PFSK-1 (cell line): Measurements from ENCODE around the gene USP2.

Experiments used
- FOXP2 ChIP-seq: optimal IDR thresholded peaks from 2 replicates; pipeline ENCODE3; 2011; ENCODE audit warnings: borderline replicate concordance, control low read depth, inconsistent platforms; ENCODE audit not compliant: insufficient read depth; ENCODE audit errors: extremely low read length, extremely low read depth
- POLR2AphosphoS5 ChIP-seq: IDR thresholded peaks from 2 replicates; pipeline ENCODE4 v1.6.1; 2012; ENCODE audit warnings: low read depth, mild to moderate bottlenecking, control low read depth, low read length, moderate library complexity
- SIN3A ChIP-seq: IDR thresholded peaks from 2 replicates; pipeline ENCODE4 v1.6.1; 2012; ENCODE audit warnings: mild to moderate bottlenecking, low read length, moderate library complexity, borderline replicate concordance; ENCODE audit not compliant: insufficient read depth
- TAF1 ChIP-seq: IDR thresholded peaks from 2 replicates; pipeline ENCODE4 v1.6.1; 2012; ENCODE audit warnings: low read length, control low read depth, borderline replicate concordance; ENCODE audit not compliant: insufficient read depth
- TF ChIP-seq, protein P1 (sequence below), 2 experiments: IDR thresholded peaks; 2 replicates each; pipeline versions ENCODE4 v1.6.1 to v1.8.0; 2011 to 2012; ENCODE audit warnings: low read depth in 2 of 2, low read length in 2 of 2, control low read depth in 1 of 2, inconsistent platforms in 1 of 2, mild to moderate bottlenecking in 1 of 2, moderate library complexity in 1 of 2; ENCODE audit not compliant: insufficient read depth in 1 of 2

The USP2 gene

DNA sequence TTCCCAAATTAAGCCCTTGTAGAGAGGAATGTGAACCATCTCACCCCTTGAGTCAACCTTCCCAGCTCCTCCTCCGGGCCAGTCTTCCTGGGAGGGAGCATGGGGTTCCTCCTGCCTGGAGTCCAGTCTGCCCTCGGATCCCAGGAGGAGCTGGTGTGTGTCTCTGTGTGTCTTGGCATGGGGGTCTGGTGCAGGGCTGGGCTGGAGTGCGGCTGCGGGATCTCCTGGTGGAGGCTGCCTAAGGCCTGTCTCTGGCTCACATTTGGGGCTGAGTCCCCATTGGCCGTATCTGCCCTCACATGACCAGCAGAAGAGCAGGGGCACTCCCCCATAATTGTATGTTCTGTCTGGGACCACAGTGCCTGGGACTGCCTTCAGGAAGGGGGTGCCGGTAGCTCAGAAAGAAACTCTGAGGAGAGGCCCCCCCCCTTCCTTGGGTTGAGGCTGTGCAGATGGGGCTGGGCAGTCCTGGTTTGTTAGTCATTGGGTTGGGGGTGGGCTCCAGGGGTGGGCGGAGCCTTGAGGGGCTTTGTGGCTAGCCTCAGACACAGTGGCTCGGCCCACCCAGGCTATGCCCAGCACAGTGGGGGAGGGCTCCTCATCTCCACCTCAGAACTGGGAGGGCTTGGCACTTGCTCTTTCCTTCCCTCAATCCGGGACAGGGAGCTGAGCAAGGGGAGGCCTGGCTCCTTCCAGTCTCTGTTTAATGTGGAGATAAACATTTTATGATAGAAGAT, 43.7 kb downstream of the USP2 start:
- TF ChIP-seq SIN3A (no peak), POLR2AphosphoS5 (0 out of 2 replicates have a peak, but pooled peaks have one; percentile 12)

DNA sequence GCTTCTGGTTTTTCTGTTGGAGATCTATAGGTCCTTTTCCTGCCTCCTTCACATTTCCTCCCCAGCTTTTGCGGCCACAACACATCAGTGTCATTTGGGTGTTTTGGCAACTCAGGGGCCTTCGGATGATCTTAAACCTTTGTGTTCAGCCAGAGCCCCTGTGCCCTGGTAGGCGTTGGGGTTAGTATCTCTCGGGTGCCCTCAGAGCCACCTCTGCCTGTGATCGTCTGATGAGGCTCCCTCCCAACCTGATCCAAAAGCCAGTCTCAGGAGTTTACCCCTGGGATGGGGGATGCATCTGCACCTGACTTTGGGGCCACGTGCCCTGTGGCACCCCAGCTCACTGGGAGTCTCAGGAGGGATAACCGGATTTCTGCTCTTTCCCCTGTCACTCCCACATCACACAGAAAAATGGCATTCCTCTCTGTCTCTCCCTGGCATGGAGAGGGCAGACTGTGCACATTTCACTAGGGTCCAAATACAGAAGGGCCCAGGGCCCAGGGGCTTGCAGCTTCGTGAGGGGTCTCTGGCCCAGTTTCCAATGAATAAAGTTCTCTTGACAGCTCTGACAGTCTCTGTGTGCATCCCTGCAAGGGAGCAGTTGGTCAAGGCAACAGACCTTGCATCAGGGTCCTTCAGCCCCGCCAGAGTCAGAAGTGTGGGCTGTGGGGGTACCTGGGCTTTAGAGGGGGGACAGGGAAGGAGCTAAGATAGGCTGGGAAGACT, 44.6 kb downstream of the USP2 start:
- TF ChIP-seq SIN3A: no peak
- TF ChIP-seq TAF1: no peak
- TF ChIP-seq POLR2AphosphoS5: no peak
- TF ChIP-seq FOXP2: no peak
- TF ChIP-seq, protein P1, sequence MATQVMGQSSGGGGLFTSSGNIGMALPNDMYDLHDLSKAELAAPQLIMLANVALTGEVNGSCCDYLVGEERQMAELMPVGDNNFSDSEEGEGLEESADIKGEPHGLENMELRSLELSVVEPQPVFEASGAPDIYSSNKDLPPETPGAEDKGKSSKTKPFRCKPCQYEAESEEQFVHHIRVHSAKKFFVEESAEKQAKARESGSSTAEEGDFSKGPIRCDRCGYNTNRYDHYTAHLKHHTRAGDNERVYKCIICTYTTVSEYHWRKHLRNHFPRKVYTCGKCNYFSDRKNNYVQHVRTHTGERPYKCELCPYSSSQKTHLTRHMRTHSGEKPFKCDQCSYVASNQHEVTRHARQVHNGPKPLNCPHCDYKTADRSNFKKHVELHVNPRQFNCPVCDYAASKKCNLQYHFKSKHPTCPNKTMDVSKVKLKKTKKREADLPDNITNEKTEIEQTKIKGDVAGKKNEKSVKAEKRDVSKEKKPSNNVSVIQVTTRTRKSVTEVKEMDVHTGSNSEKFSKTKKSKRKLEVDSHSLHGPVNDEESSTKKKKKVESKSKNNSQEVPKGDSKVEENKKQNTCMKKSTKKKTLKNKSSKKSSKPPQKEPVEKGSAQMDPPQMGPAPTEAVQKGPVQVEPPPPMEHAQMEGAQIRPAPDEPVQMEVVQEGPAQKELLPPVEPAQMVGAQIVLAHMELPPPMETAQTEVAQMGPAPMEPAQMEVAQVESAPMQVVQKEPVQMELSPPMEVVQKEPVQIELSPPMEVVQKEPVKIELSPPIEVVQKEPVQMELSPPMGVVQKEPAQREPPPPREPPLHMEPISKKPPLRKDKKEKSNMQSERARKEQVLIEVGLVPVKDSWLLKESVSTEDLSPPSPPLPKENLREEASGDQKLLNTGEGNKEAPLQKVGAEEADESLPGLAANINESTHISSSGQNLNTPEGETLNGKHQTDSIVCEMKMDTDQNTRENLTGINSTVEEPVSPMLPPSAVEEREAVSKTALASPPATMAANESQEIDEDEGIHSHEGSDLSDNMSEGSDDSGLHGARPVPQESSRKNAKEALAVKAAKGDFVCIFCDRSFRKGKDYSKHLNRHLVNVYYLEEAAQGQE (IDR thresholded peaks at IDR 0.05; ENCODE audit: insufficient read depth in 1 of 2, low read depth in 2 of 2, low read length in 2 of 2): no peak

DNA sequence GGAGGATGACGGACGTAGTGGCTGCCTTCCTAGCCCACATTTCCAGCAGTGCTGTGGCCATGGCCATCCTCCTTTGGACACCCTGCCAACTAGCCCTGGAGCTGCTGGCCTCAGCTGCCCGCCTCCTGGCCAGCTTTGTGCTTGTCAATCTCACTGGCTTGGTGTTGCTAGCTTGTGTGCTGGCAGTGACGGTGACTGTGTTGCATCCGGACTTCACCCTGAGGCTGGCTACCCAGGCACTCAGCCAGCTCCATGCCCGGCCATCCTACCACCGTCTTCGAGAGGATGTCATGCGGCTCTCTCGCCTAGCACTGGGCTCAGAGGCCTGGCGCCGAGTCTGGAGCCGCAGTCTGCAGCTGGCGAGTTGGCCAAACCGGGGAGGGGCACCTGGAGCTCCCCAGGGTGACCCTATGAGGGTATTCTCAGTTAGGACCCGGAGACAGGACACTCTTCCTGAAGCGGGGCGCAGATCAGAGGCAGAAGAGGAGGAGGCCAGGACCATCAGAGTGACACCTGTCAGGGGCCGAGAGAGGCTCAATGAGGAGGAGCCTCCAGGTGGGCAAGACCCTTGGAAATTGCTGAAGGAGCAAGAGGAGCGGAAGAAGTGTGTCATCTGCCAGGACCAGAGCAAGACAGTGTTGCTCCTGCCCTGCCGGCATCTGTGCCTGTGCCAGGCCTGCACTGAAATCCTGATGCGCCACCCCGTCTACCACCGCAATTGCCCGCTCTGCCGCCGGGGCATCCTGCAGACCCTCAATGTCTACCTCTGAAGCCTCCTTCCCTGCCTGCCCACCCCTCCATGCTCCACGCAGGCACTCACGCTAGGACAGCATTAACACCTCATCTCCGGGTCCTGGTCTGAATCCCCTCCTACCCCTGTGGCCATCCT, 45.6 kb downstream of the USP2 start:
- TF ChIP-seq POLR2AphosphoS5 (no peak), TAF1 (no peak), FOXP2 (no peak), SIN3A (no peak)
- TF ChIP-seq, protein P1 (IDR thresholded peaks at IDR 0.05; ENCODE audit: insufficient read depth in 1 of 2, low read depth in 2 of 2, low read length in 2 of 2): no peak

DNA sequence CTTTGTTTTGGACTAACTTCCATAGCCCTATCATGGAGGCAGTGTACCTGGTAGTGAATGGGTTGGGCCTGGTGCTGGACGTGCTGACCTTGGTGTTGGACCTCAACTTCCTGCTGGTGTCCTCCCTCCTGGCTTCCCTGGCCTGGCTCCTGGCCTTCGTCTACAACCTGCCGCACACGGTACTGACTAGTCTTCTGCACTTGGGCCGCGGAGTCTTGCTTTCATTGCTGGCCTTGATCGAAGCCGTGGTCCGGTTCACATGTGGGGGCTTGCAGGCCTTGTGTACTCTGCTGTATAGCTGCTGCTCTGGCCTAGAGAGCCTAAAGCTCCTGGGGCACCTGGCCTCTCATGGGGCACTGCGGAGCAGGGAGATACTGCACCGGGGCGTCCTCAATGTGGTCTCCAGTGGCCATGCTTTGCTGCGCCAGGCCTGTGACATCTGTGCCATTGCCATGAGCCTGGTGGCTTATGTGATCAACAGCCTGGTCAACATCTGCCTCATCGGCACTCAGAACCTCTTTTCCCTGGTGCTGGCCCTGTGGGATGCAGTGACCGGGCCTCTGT, 46.3 kb downstream of the USP2 start:
- TF ChIP-seq FOXP2 (no peak), SIN3A (no peak)
- TF ChIP-seq, protein P1 (IDR thresholded peaks at IDR 0.05; ENCODE audit: insufficient read depth in 1 of 2, low read depth in 2 of 2, low read length in 2 of 2): 0 out of 4 replicates have a peak, but pooled peaks of 1 of the 2 experiments have one; percentile 23
